Immature natural killer cell (primary cell): ENCODE measurements around the gene MAPK10. TPM values are rescaled to one million over a fixed set of nuclear protein-coding genes. Genes with fewer than 3 reads are reported as not detected.

Experiments used
- DNase-seq, 3 donors: peaks; one replicate each; pipeline ENCODE4 v3.0.0; 2022; ENCODE audit warnings: mixed read lengths in 1 of 3
- H3K27ac Mint-ChIP-seq, 6 donors: one replicate each; pipeline ENCODE4 v1.8.0; 2020; ENCODE audit warnings: mixed read lengths in 6 of 6, mild to moderate bottlenecking in 5 of 6, inconsistent platforms in 4 of 6, moderate library complexity in 3 of 6
- H3K27me3 Mint-ChIP-seq, 3 donors: one replicate each; pipeline ENCODE4 v1.8.0; 2020 to 2021; ENCODE audit warnings: low read depth in 3 of 3, mild to moderate bottlenecking in 3 of 3, mixed read lengths in 3 of 3, moderate library complexity in 3 of 3, inconsistent platforms in 1 of 3
- H3K36me3 Mint-ChIP-seq, 3 donors: one replicate each; pipeline ENCODE4 v1.8.0; 2020; ENCODE audit warnings: mixed read lengths in 3 of 3, inconsistent platforms in 2 of 3, mild to moderate bottlenecking in 2 of 3
- H3K4me1 Mint-ChIP-seq, 2 donors: one replicate each; pipeline ENCODE4 v1.8.0; 2020; ENCODE audit warnings: inconsistent platforms in 2 of 2, mild to moderate bottlenecking in 2 of 2, mixed read lengths in 2 of 2, moderate library complexity in 1 of 2
- H3K4me3 Mint-ChIP-seq, 5 donors: one replicate each; pipeline ENCODE4 v1.8.0; 2020; ENCODE audit warnings: mild to moderate bottlenecking in 5 of 5, mixed read lengths in 5 of 5, inconsistent platforms in 3 of 5, moderate library complexity in 3 of 5
- H3K9me3 Mint-ChIP-seq, 6 donors: one replicate each; pipeline ENCODE4 v1.8.0; 2020; ENCODE audit warnings: mild to moderate bottlenecking in 6 of 6, mixed read lengths in 6 of 6, inconsistent platforms in 4 of 6, moderate library complexity in 3 of 6
- polyA plus RNA-seq, 3 donors: library from polyadenylated mRNA; unstranded; fragments of 300-500 nt; fragmentation: Illumina TruSeq; gene quantifications; one replicate each; pipeline ENCODE4 v1.2.3, GENCODE V29; 2021

MAPK10 gene
- polyA plus RNA-seq, 3 donors from 2014 or later: not detected

DNA sequence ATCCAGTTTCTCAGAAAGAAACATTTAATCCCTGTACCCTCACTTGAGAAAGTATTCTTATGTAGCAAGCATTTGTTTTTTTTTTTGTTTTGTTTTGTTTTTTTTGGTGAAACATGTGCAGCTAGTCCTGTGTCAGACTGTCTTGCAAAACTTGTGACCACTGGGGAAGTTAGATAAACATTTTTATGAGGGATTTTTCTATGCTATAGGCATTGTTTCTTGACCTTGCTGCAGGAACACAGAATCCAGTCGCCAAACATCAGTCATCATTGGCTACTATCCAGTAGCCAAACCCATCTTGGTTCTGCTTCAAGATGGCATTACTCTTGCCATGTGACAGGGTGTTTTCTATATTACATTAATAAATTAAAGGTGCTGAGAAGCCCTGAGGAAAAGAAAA is 7.7 kb upstream of the MAPK10 start:
- no peaks in the 10 kb centered on the region for H3K4me1 Mint-ChIP-seq
- H3K27ac Mint-ChIP-seq: no peak overlapping the region
- H3K27me3 Mint-ChIP-seq: peaks cover 2% of the 10 kb centered on the region in 3 donors
- no peak for DNase-seq
- H3K36me3 Mint-ChIP-seq: no peaks in the 10 kb centered on the region
- no peak overlapping the region for H3K4me3 Mint-ChIP-seq
- H3K9me3 Mint-ChIP-seq: peaks cover 2 to 10% (median 7%) of the 10 kb centered on the region in 6 donors

DNA sequence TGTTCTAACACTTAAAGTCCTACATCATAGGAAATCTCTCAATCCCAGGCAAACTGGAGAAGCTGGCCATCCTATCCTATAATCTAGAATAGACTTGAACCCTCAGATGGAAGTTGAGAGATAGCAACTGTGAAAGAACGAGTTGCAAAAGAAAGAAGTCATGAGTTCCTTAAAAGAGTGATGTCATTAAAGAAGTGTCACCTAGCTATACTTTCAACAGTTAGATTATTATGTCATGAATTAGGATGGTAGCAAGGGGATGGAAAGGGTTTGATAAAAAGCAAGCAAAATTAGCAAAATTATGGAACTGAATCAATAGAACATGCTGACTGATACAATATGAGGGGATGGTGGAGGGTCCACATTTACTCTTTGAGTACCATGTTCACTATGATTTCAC is 7.1 kb upstream of the MAPK10 start:
- no peaks in the 10 kb centered on the region for H3K4me1 Mint-ChIP-seq
- no peak overlapping the region for H3K4me3 Mint-ChIP-seq
- H3K27me3 Mint-ChIP-seq: peaks cover 2% of the 10 kb centered on the region in 3 donors
- DNase-seq: no peak
- peaks cover 0 to 8% (median 2%) of the 10 kb centered on the region in 6 donors for H3K9me3 Mint-ChIP-seq
- H3K36me3 Mint-ChIP-seq: no peaks in the 10 kb centered on the region
- no peak overlapping the region for H3K27ac Mint-ChIP-seq

DNA sequence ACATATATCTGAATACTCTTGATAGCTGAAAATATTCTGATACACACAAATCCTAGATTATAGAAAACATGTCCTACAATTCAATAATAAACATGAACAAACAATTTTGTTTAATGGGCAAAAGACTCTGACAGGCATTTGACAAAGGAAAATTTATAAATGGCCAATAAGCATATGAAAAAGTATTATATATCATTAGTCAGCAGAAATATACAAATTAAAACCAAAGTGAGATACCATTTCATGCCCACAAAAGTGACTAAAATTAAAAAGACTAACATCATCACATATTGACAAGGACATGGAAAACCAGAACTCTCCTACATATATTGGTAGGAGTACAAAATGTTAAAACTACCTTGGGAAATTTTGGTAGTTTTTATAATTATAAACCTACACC is 2.7 kb upstream of the MAPK10 start:
- Mint-ChIP-seq H3K9me3 (peaks cover 0 to 2% (median 0%) of the 10 kb centered on the region in 6 donors), H3K4me1 (peaks cover 12 to 18% of the 10 kb centered on the region in 2 donors), H3K27me3 (peaks cover 0 to 7% (median 2%) of the 10 kb centered on the region in 3 donors), H3K4me3 (no peak overlapping the region), H3K27ac (no peak overlapping the region), H3K36me3 (no peaks in the 10 kb centered on the region)
- no peak for DNase-seq

DNA sequence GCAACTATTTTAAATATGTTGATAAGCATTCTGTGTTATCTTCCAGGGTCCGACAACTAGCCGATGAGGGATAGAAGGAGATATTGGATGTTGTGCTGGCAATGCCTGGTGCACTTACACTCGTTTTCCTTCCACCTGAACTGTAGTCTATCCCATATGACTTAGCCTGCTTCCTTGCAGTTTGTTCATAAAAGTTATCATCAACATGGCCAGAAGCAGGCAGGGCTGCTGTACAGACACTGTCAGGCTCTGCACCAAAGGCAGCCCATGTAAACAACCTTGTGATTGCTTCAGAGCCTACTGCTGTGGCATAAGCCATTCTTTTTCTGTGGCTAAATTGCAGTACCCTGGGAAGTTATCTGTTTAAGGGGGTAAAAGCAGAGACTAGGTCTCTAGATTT is 1.6 kb downstream of the MAPK10 start:
- Mint-ChIP-seq H3K4me1 (peaks cover 12 to 18% of the 10 kb centered on the region in 2 donors), H3K4me3 (no peak overlapping the region), H3K36me3 (no peaks in the 10 kb centered on the region), H3K9me3 (peaks cover 0 to 3% (median 0%) of the 10 kb centered on the region in 6 donors), H3K27me3 (peaks cover 0 to 7% (median 0%) of the 10 kb centered on the region in 3 donors), H3K27ac (peak overlapping the region in 2 of 6 donors; percentile 2 to 50)
- DNase-seq: no peak

DNA sequence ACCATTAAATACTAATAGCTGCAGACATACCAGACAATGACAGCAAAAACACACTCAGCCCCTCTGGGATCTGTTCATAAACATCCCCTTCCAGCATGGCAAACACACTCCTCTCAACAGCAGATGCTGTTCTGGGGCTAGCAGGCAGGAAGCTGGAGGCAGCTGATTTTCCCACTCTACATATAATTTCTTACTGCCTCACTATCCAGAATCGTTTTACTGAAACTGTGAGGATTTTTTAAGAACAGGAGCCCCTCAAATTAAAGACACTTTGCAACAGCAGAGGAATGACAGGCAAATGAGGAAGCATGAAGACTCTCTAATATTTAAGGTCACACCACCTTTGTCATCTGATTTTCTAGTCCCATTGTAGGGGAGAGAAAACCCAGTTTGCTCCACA is 2.2 kb downstream of the MAPK10 start:
- Mint-ChIP-seq H3K4me1 (peaks cover 12 to 18% of the 10 kb centered on the region in 2 donors), H3K27me3 (peaks cover 0 to 5% (median 0%) of the 10 kb centered on the region in 3 donors), H3K9me3 (peaks cover 0 to 3% (median 0%) of the 10 kb centered on the region in 6 donors), H3K27ac (no peak overlapping the region), H3K4me3 (no peak overlapping the region), H3K36me3 (no peaks in the 10 kb centered on the region)
- DNase-seq: no peak

DNA sequence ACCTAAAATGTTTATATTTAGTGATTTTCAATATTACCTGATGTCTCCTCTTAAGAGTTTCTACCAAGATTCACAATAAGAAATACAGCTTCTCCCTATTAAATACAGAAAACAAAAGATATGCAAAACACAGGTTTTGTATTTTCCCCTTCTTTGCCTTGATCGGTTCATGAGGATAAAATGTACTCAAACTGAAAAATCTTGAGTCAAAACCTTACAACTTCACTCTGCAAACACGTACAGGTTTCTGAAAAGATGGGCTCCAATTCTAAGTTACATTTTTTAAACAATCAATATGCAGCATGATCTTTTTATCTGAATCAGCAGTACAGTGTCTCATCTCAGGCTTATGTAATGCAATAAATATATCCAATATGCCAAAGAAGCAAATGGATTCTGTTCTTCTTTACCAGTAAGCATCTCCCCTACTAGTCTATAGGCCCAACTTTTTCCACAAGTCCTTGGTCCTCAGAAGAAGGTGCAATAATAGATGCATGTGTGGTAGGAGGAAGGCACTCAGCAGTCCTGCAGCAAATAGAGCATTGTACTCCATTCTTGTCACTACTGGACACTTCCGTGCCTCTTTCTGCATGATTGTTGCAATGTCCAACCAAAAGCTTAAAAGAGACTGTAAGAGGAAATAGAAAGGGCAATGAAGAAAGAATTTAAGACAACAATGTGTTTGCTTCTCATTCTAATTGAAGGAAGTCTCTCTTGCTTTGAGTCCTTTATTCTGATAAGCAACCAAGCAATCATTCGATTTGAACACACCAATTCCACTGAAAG is 3.2 kb downstream of the MAPK10 start:
- Mint-ChIP-seq H3K4me1 (peaks cover 12 to 18% of the 10 kb centered on the region in 2 donors), H3K36me3 (no peaks in the 10 kb centered on the region), H3K27me3 (peaks cover 0 to 5% (median 0%) of the 10 kb centered on the region in 3 donors), H3K4me3 (no peak overlapping the region), H3K27ac (no peak overlapping the region), H3K9me3 (peaks cover 0 to 3% (median 0%) of the 10 kb centered on the region in 6 donors)
- no peak for DNase-seq

DNA sequence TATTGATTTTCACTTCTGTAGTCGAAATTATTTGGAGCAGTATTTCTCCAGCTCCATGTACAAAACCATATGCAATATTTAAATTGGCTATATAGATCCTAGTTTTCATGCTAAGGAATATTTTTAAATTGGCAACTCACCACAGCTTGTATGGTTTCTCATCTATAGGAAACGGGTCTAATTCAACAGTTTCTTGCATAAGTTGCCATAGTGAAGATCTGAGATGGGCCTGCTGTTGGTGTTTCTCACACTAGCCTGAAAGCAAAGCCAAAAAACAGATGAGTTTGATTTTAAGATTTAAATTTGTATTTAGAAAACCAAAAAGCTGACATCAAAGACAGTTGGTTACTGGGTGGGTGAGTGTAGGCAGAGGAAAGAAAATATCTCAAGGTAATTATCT is 5.5 kb downstream of the MAPK10 start:
- no peak for DNase-seq
- no peak overlapping the region for H3K4me3 Mint-ChIP-seq
- peaks cover 0 to 3% (median 0%) of the 10 kb centered on the region in 6 donors for H3K9me3 Mint-ChIP-seq
- no peak overlapping the region for H3K27ac Mint-ChIP-seq
- H3K27me3 Mint-ChIP-seq: peaks cover 0 to 4% (median 0%) of the 10 kb centered on the region in 3 donors
- H3K4me1 Mint-ChIP-seq: peaks cover under 1 to 3% of the 10 kb centered on the region in 2 donors
- no peaks in the 10 kb centered on the region for H3K36me3 Mint-ChIP-seq

DNA sequence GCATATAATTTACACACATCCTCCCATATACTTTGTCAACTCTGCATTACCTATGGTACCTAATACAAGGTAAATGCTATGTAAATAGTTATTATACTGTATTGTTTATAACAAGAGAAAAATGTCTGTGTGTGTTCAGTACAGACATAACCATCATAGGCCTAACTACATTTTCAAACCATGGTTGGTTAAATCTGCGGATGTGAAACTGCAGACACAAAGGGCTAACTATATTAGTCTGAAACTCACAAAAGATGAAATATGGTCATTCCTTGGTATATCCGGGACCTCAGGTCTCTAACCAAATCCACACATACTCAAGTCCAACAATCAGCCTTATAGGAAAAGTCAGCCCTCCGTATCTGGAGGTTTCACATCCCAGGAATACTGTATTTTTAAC is 13.5 kb downstream of the MAPK10 start:
- peaks cover 0 to 8% (median 3%) of the 10 kb centered on the region in 6 donors for H3K9me3 Mint-ChIP-seq
- no peak for DNase-seq
- no peaks in the 10 kb centered on the region for H3K4me1 Mint-ChIP-seq
- H3K36me3 Mint-ChIP-seq: no peaks in the 10 kb centered on the region
- H3K27me3 Mint-ChIP-seq: peaks cover 0 to 1% (median 0%) of the 10 kb centered on the region in 3 donors
- H3K4me3 Mint-ChIP-seq: no peak overlapping the region
- no peak overlapping the region for H3K27ac Mint-ChIP-seq

DNA sequence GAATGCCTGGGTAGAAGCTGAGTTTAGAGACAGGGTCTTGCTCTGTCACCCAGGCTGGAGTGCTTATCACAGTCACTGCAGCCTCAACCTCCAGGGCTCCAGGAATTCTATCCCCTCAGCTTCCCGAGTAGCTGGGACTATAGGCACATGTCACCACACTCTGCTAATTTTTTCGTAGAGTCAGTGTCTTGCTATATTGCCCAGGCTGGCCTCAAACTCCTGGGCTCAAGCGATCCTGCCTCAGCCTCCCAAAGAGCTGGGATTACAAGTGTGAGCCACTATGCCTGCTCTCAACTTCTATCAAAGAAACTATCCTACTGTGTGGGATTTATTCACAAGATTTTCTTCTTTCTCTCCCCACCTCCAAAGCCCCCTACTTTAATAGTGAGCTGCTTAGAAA is 15.7 kb downstream of the MAPK10 start:
- Mint-ChIP-seq H3K9me3 (peaks cover 0 to 8% (median 2%) of the 10 kb centered on the region in 6 donors), H3K4me1 (no peaks in the 10 kb centered on the region), H3K36me3 (no peaks in the 10 kb centered on the region), H3K27me3 (peaks cover 0 to 1% (median 0%) of the 10 kb centered on the region in 3 donors), H3K27ac (no peak overlapping the region), H3K4me3 (no peak overlapping the region)
- no peak for DNase-seq

DNA sequence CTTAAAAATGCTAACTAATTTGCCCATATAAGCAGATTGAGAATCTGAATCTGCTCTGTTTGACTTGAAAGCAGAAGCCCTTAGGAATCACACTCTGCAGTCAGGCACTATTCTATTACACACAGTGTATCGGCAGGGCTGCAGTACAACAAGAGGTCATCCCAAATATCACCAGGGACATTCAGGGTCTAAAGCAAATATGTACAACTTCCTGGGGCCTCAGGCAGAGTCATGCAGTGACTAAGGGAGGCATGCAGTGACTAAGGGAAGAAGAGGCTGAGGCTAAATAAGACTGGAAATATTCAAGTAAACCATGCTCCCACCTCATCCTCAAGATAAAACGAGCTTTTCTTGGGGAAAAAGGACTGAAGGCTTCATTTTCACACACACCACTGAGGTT is 20.9 kb downstream of the MAPK10 start:
- no peak for DNase-seq
- no peaks in the 10 kb centered on the region for H3K36me3 Mint-ChIP-seq
- H3K4me3 Mint-ChIP-seq: no peak overlapping the region
- H3K27ac Mint-ChIP-seq: no peak overlapping the region
- H3K4me1 Mint-ChIP-seq: no peaks in the 10 kb centered on the region
- H3K27me3 Mint-ChIP-seq: peaks cover 0 to 1% (median 0%) of the 10 kb centered on the region in 3 donors
- peaks cover 2 to 14% (median 7%) of the 10 kb centered on the region in 6 donors for H3K9me3 Mint-ChIP-seq

DNA sequence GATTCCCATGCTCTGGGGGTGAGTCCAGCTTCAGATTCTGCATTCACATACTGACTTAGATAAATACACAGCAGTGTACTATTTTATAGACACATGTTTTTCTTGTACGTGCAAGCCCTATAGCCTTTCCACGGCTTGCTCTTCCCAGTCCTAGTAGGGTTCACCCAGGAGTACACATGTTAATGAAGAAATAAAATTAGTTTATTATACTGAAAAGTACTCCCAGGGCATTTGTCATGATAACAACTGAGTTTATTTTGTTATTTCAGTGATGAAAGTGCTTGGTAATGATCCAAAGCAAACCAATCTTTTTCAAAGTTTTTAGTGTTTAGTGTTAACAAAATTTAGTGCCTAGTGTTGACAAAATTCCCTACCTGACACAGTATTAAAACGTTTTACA is 21.3 kb downstream of the MAPK10 start:
- no peak overlapping the region for H3K4me3 Mint-ChIP-seq

DNA sequence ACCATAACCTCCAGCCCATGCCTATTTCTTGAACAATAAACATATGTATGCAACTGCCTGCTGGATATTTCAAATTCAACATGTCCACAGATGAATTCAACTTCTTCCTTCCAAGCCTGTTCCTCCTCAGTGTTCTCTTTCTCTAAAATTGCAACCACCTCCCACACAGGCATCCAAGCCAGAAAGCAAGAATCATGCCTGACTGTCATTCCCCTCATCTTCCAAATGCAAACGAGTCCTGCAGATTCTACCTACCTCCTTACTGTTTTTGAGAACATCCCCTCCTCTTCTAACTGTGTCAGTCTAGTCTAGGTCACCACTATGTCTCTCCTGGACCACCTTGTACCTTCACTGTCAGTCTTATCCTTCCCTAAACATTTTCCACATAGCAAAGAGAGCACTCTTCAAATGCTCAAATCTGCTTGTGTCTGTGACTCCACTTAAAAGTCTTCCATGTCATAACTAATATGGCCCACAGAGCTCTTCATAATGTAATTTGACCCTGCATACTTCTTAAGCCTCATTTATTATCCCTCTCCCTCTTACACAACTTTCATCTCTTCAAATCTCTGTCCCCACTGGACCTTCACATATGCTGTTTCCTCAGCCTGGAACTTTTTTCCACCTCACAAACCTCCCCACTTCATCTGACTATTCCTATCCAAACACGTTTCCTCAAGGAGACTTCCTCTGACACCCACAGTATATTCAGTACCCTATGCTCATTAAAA is 25.7 kb downstream of the MAPK10 start:
- H3K27ac Mint-ChIP-seq: no peak overlapping the region
- no peaks in the 10 kb centered on the region for H3K36me3 Mint-ChIP-seq
- H3K27me3 Mint-ChIP-seq: peaks cover 0 to 1% (median 0%) of the 10 kb centered on the region in 3 donors
- no peak for DNase-seq
- H3K4me3 Mint-ChIP-seq: no peak overlapping the region
- no peaks in the 10 kb centered on the region for H3K4me1 Mint-ChIP-seq
- H3K9me3 Mint-ChIP-seq: peaks cover 0 to 17% (median 6%) of the 10 kb centered on the region in 6 donors

More for the DNA sequence above, 21.3 kb downstream of the MAPK10 start:
- peaks cover 0 to 1% (median 0%) of the 10 kb centered on the region in 3 donors for H3K27me3 Mint-ChIP-seq
- no peaks in the 10 kb centered on the region for H3K4me1 Mint-ChIP-seq
- H3K36me3 Mint-ChIP-seq: no peaks in the 10 kb centered on the region
- no peak overlapping the region for H3K27ac Mint-ChIP-seq
- peaks cover 2 to 14% (median 7%) of the 10 kb centered on the region in 6 donors for H3K9me3 Mint-ChIP-seq
- no peak for DNase-seq

DNA sequence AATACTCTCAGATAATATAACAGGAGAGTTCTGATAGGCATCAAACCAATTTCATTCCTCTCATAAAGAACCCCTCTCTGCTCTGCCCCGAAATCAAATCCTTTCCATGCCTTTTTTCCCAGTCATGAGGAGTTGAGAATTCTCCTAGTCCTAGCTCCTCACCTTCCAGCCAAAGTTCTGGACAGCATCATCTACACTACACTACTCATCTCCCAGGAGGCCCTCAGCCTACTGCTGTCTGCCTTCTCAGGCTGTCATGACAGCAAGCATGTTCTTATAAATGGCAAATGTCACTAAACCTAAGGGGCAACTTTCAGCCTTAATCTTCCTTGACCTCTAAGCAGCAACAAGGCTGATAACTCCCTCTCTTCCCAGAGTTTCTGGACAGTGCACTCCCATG is 26.6 kb downstream of the MAPK10 start:
- Mint-ChIP-seq H3K27me3 (peaks cover 0 to under 1% (median 0%) of the 10 kb centered on the region in 3 donors), H3K4me3 (no peak overlapping the region), H3K9me3 (peaks cover 0 to 16% (median 4%) of the 10 kb centered on the region in 6 donors)

More for the DNA sequence above, 26.6 kb downstream of the MAPK10 start:
- no peak for DNase-seq
- no peak overlapping the region for H3K27ac Mint-ChIP-seq
- H3K4me1 Mint-ChIP-seq: no peaks in the 10 kb centered on the region
- H3K36me3 Mint-ChIP-seq: no peaks in the 10 kb centered on the region
